Measurements from ENCODE around the gene MCM10. TPM values are rescaled to one million over a fixed set of nuclear protein-coding genes. Genes with fewer than 3 reads are reported as not detected.
"Not testable (repeated sequence)": the region's sequence is repeated elsewhere in the genome, so short reads cannot be mapped to it uniquely, and the experiment has no call there.

Gene MCM10
- total RNA-seq, 1 donor from 2014 or later = 1.5 TPM

GRCh38 chr10:13238271-13239077 is 77.1 kb downstream of the MCM10 start:
- no peaks in the 10 kb centered on the region for H3K9me3 Mint-ChIP-seq (ENCODE audit: unreplicated experiment)
- no peak overlapping the region for H3K4me3 Mint-ChIP-seq (ENCODE audit: unreplicated experiment)
- Histone ChIP-seq H3K27me3 (ENCODE audit: insufficient read depth, low read length) (no peaks in the 10 kb centered on the region), H3K4me3 (ENCODE audit: insufficient read depth, low read depth, low read length) (no peak overlapping the region), H3K4me2 (ENCODE audit: low read length) (no peak overlapping the region), H3K9ac (ENCODE audit: low read length) (no peak overlapping the region), H4K20me1 (ENCODE audit: insufficient read depth, low read length) (no peaks in the 10 kb centered on the region), H3K9me3 (ENCODE audit: insufficient read depth, low read depth, low read length) (no peaks in the 10 kb centered on the region), H3K79me2 (ENCODE audit: insufficient read depth, low read length) (no peaks in the 10 kb centered on the region), H2AFZ (ENCODE audit: low read depth, low read length) (no peak overlapping the region), H3K4me1 (ENCODE audit: insufficient read depth, low read length) (no peaks in the 10 kb centered on the region), H3K36me3 (ENCODE audit: insufficient read depth, low read length) (no peaks in the 10 kb centered on the region), H3K27ac (ENCODE audit: low read depth, low read length) (no peak overlapping the region)
- peaks cover 9% of the 10 kb centered on the region for H3K27me3 Mint-ChIP-seq (ENCODE audit: low read depth, unreplicated experiment)
- H3K27ac Mint-ChIP-seq (ENCODE audit: unreplicated experiment) = no peak overlapping the region
- DNase-seq (ENCODE audit: low read depth) (no peak), FAIRE-seq (no peak)
- H3K4me1 Mint-ChIP-seq (ENCODE audit: low read depth, unreplicated experiment) = no peaks in the 10 kb centered on the region
- no peak for TF ChIP-seq CTCF (IDR thresholded peaks at IDR 0.05; ENCODE audit: insufficient read depth, low read depth, low read length)
- TF ChIP-seq EZH2 (IDR thresholded peaks at IDR 0.05; ENCODE audit: insufficient read depth, low read length) = no peak
- no peaks in the 10 kb centered on the region for H3K36me3 Mint-ChIP-seq (ENCODE audit: low read depth, unreplicated experiment)

- Mint-ChIP-seq H3K27me3 (ENCODE audit: low read depth, unreplicated experiment) (peaks cover 5% of the 10 kb centered on the region), H3K4me3 (ENCODE audit: unreplicated experiment) (no peak overlapping the region), H3K9me3 (ENCODE audit: unreplicated experiment) (no peaks in the 10 kb centered on the region), H3K36me3 (ENCODE audit: low read depth, unreplicated experiment) (no peaks in the 10 kb centered on the region), H3K27ac (ENCODE audit: unreplicated experiment) (no peak overlapping the region), H3K4me1 (ENCODE audit: low read depth, unreplicated experiment) (no peaks in the 10 kb centered on the region)
- no peaks in the 10 kb centered on the region for H4K20me1 ChIP-seq (ENCODE audit: insufficient read depth, low read length)
- no peak for TF ChIP-seq EZH2 (IDR thresholded peaks at IDR 0.05; ENCODE audit: insufficient read depth, low read length)
- no peak for TF ChIP-seq CTCF (IDR thresholded peaks at IDR 0.05; ENCODE audit: insufficient read depth, low read depth, low read length)
- H3K4me3 ChIP-seq (ENCODE audit: insufficient read depth, low read depth, low read length) = no peak overlapping the region
- no peaks in the 10 kb centered on the region for H3K9me3 ChIP-seq (ENCODE audit: insufficient read depth, low read depth, low read length)
- FAIRE-seq = no peak
- H2AFZ ChIP-seq (ENCODE audit: low read depth, low read length) = no peak overlapping the region
- H3K79me2 ChIP-seq (ENCODE audit: insufficient read depth, low read length) = no peaks in the 10 kb centered on the region
- H3K27me3 ChIP-seq (ENCODE audit: insufficient read depth, low read length) = no peaks in the 10 kb centered on the region
- no peak overlapping the region for H3K4me2 ChIP-seq (ENCODE audit: low read length)
- H3K36me3 ChIP-seq (ENCODE audit: insufficient read depth, low read length) = no peaks in the 10 kb centered on the region
- H3K27ac ChIP-seq (ENCODE audit: low read depth, low read length) = no peak overlapping the region
- no peak overlapping the region for H3K9ac ChIP-seq (ENCODE audit: low read length)
- no peak for DNase-seq (ENCODE audit: low read depth)
- no peaks in the 10 kb centered on the region for H3K4me1 ChIP-seq (ENCODE audit: insufficient read depth, low read length)
Observed at GRCh38 chr10:13239923-13240322, 78.6 kb downstream of the MCM10 start.

GRCh38 chr10:13241613-13242012 is 80.3 kb downstream of the MCM10 start:
- H3K27ac ChIP-seq (ENCODE audit: low read depth, low read length) = no peak overlapping the region
- DNase-seq (ENCODE audit: low read depth) (no peak), FAIRE-seq (no peak)
- no peaks in the 10 kb centered on the region for H4K20me1 ChIP-seq (ENCODE audit: insufficient read depth, low read length)
- Mint-ChIP-seq H3K27ac (ENCODE audit: unreplicated experiment) (no peak overlapping the region), H3K4me1 (ENCODE audit: low read depth, unreplicated experiment) (no peaks in the 10 kb centered on the region), H3K9me3 (ENCODE audit: unreplicated experiment) (peaks cover 2% of the 10 kb centered on the region), H3K4me3 (ENCODE audit: unreplicated experiment) (no peak overlapping the region), H3K36me3 (ENCODE audit: low read depth, unreplicated experiment) (no peaks in the 10 kb centered on the region), H3K27me3 (ENCODE audit: low read depth, unreplicated experiment) (peaks cover 5% of the 10 kb centered on the region)
- no peaks in the 10 kb centered on the region for H3K27me3 ChIP-seq (ENCODE audit: insufficient read depth, low read length)
- no peak overlapping the region for H2AFZ ChIP-seq (ENCODE audit: low read depth, low read length)
- no peak overlapping the region for H3K4me2 ChIP-seq (ENCODE audit: low read length)
- no peaks in the 10 kb centered on the region for H3K79me2 ChIP-seq (ENCODE audit: insufficient read depth, low read length)
- no peak for TF ChIP-seq CTCF (IDR thresholded peaks at IDR 0.05; ENCODE audit: insufficient read depth, low read depth, low read length)
- no peak for TF ChIP-seq EZH2 (IDR thresholded peaks at IDR 0.05; ENCODE audit: insufficient read depth, low read length)
- no peaks in the 10 kb centered on the region for H3K9me3 ChIP-seq (ENCODE audit: insufficient read depth, low read depth, low read length)
- no peaks in the 10 kb centered on the region for H3K36me3 ChIP-seq (ENCODE audit: insufficient read depth, low read length)
- H3K4me1 ChIP-seq (ENCODE audit: insufficient read depth, low read length) = no peaks in the 10 kb centered on the region
- H3K4me3 ChIP-seq (ENCODE audit: insufficient read depth, low read depth, low read length) = no peak overlapping the region
- H3K9ac ChIP-seq (ENCODE audit: low read length) = no peak overlapping the region

- H3K4me2 ChIP-seq (ENCODE audit: low read length); H3K36me3 Mint-ChIP-seq (ENCODE audit: low read depth, unreplicated experiment); H3K4me1 ChIP-seq (ENCODE audit: insufficient read depth, low read length); H3K36me3 ChIP-seq (ENCODE audit: insufficient read depth, low read length); H3K27me3 Mint-ChIP-seq (ENCODE audit: low read depth, unreplicated experiment); H3K27me3 ChIP-seq (ENCODE audit: insufficient read depth, low read length); H3K4me3 ChIP-seq (ENCODE audit: insufficient read depth, low read depth, low read length); FAIRE-seq; H3K79me2 ChIP-seq (ENCODE audit: insufficient read depth, low read length); H2AFZ ChIP-seq (ENCODE audit: low read depth, low read length); H3K9me3 Mint-ChIP-seq (ENCODE audit: unreplicated experiment); H3K9ac ChIP-seq (ENCODE audit: low read length); H3K27ac ChIP-seq (ENCODE audit: low read depth, low read length); H3K9me3 ChIP-seq (ENCODE audit: insufficient read depth, low read depth, low read length); H3K4me1 Mint-ChIP-seq (ENCODE audit: low read depth, unreplicated experiment); H3K27ac Mint-ChIP-seq (ENCODE audit: unreplicated experiment); H4K20me1 ChIP-seq (ENCODE audit: insufficient read depth, low read length); H3K4me3 Mint-ChIP-seq (ENCODE audit: unreplicated experiment); DNase-seq (ENCODE audit: low read depth): not testable (repeated sequence)
Observed at GRCh38 chr10:13242260-13242659, 80.9 kb downstream of the MCM10 start.
